Panc1 (cell line): ENCODE results near the gene GAB3. TPM values are rescaled to one million over a fixed set of nuclear protein-coding genes. Genes with fewer than 3 reads are reported as not detected.

Experiments
- ATAC-seq: fragments of 200-7000 bp; cut with Tn5 transposase; 2 replicates; pipeline ENCODE4 v1.9.1; 2020; ENCODE audit warnings: mild to moderate bottlenecking, moderate library complexity
- BruUV-seq: library from RNA; stranded (reverse); fragments of 400-500 nt; replicated peaks from 2 replicates; lab custom pipeline; 2021; lab: Mats Ljungman, UMichigan
- CTCF ChIA-PET: fragments of 300-600 bp; sonication (Branson Sonifier 250); formaldehyde crosslinking; loops from one replicate; lab custom pipeline; 2022; ENCODE audit warnings: antibody characterized with exemption; lab: Charles Lee
- POLR2A ChIA-PET: fragments of 300-600 bp; sonication (Branson Sonifier 250); formaldehyde crosslinking; loops from one replicate; lab custom pipeline; 2022; ENCODE audit warnings: antibody characterized with exemption; lab: Charles Lee
- DNase-seq: peaks from one replicate; pipeline ENCODE4 v3.0.0-alpha.2; 2010; ENCODE audit warnings: low read depth, low spot score
- H3K27ac ChIP-seq: 2 replicates; pipeline ENCODE4 v1.5.1; 2011; ENCODE audit warnings: mild to moderate bottlenecking, low read length, inconsistent platforms
- H3K27me3 ChIP-seq: fragments of 200-500 bp; sonication (Bioruptor generic); 2 replicates; pipeline ENCODE4 v1.6.0; 2014; ENCODE audit warnings: low read length, inconsistent platforms; ENCODE audit not compliant: control insufficient read depth, insufficient read depth
- H3K36me3 ChIP-seq: fragments of 200-500 bp; sonication (Bioruptor generic); 2 replicates; pipeline ENCODE4 v1.5.1; 2014; ENCODE audit warnings: inconsistent platforms, mild to moderate bottlenecking, low read length, moderate library complexity; ENCODE audit not compliant: control insufficient read depth, insufficient read depth
- H3K4me1 ChIP-seq: 2 replicates; pipeline ENCODE4 v1.5.1; 2011; ENCODE audit warnings: inconsistent platforms, mild to moderate bottlenecking, low read length, moderate library complexity; ENCODE audit not compliant: control insufficient read depth, insufficient read depth
- H3K4me3 ChIP-seq, 2 experiments: 2 replicates each; pipeline ENCODE4 v1.5.1; 2011 to 2012; ENCODE audit warnings: low read depth in 2 of 2, low read length in 2 of 2, mild to moderate bottlenecking in 2 of 2, inconsistent platforms in 1 of 2, moderate library complexity in 1 of 2
- H3K9me3 ChIP-seq: fragments of 200-500 bp; sonication (Bioruptor generic); 2 replicates; pipeline ENCODE4 v1.5.1; 2014; ENCODE audit warnings: low read depth, mild to moderate bottlenecking, inconsistent platforms, low read length, moderate library complexity; ENCODE audit not compliant: control insufficient read depth, insufficient read depth
- POLR2AphosphoS5 ChIP-seq: IDR thresholded peaks from 2 replicates; pipeline ENCODE4 v1.6.1; 2012; ENCODE audit warnings: mild to moderate bottlenecking, low read depth, low read length, moderate library complexity
- REST ChIP-seq, 2 experiments: IDR thresholded peaks; 2 replicates each; pipeline ENCODE4 v1.6.1; 2011 to 2012; ENCODE audit warnings: low read depth in 2 of 2, control low read depth in 1 of 2, low read length in 1 of 2, mild to moderate bottlenecking in 1 of 2, moderate library complexity in 1 of 2; ENCODE audit not compliant: insufficient read depth in 1 of 2
- SIN3A ChIP-seq: IDR thresholded peaks from 2 replicates; pipeline ENCODE4 v1.6.1; 2012; ENCODE audit warnings: low read depth, mild to moderate bottlenecking, low read length, moderate library complexity, borderline replicate concordance; ENCODE audit not compliant: insufficient read depth
- TCF7L2 ChIP-seq: IDR thresholded peaks from 2 replicates; pipeline ENCODE4 v1.6.1; 2011; ENCODE audit warnings: mild to moderate bottlenecking, low read depth, low read length, inconsistent platforms
- in situ Hi-C: cut with HindIII; loops from 2 replicates; pipeline ENCODE4 v1.10.0; 2016; ENCODE audit warnings: low sequenced_read_pairs, low pct_unique_long_range_greater_than_20kb
- intact Hi-C: fragments of 100-400 bp; cut with micrococcal nuclease; formaldehyde crosslinking; loops from one replicate; pipeline ENCODE4 v1.10.0; 2022; ENCODE audit not compliant: unreplicated experiment
- total RNA-seq: library from RNA; stranded (reverse); gene quantifications from one replicate; pipeline ENCODE4 v1.2.1, GENCODE V29; 2021; ENCODE audit not compliant: unreplicated experiment
- TF ChIP-seq, protein P1 (sequence below): fragments of 450-650 bp; IDR thresholded peaks from 2 replicates; pipeline ENCODE4 v1.5.1; 2017; ENCODE audit warnings: mild to moderate bottlenecking

Gene GAB3
- total RNA-seq, 1 experiment from 2014 or later: 8.2 TPM

DNA sequence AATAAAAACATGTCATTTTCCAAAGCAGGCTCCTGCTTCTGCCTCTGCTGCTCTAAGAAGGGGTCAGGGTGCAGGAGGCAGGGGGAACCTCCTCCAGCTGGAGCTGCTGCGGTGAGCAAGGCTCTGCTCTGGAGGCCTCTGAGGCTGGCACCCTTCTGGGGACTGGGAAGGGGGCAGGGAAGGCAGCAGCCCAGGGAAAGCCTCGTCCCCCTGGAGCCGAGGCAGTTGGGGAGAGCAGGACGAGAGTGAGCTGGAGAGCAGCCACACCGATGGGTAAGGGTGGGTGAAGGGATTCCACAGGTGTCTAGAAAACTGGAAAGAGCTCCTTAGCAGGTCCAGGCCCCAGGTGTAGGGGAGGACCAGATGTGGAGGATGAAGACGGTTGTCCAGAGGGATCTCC lies 95.5 kb downstream of the GAB3 start:
- TF ChIP-seq TCF7L2 (no peak), POLR2AphosphoS5 (no peak), SIN3A (no peak), REST (IDR thresholded peaks at IDR 0.05; ENCODE audit: insufficient read depth in 1 of 2, low read depth in 2 of 2, low read length in 1 of 2) (no peak)
- TF ChIP-seq, protein P1, sequence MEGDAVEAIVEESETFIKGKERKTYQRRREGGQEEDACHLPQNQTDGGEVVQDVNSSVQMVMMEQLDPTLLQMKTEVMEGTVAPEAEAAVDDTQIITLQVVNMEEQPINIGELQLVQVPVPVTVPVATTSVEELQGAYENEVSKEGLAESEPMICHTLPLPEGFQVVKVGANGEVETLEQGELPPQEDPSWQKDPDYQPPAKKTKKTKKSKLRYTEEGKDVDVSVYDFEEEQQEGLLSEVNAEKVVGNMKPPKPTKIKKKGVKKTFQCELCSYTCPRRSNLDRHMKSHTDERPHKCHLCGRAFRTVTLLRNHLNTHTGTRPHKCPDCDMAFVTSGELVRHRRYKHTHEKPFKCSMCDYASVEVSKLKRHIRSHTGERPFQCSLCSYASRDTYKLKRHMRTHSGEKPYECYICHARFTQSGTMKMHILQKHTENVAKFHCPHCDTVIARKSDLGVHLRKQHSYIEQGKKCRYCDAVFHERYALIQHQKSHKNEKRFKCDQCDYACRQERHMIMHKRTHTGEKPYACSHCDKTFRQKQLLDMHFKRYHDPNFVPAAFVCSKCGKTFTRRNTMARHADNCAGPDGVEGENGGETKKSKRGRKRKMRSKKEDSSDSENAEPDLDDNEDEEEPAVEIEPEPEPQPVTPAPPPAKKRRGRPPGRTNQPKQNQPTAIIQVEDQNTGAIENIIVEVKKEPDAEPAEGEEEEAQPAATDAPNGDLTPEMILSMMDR: no peak
- CTCF ChIA-PET: no interaction called here

DNA sequence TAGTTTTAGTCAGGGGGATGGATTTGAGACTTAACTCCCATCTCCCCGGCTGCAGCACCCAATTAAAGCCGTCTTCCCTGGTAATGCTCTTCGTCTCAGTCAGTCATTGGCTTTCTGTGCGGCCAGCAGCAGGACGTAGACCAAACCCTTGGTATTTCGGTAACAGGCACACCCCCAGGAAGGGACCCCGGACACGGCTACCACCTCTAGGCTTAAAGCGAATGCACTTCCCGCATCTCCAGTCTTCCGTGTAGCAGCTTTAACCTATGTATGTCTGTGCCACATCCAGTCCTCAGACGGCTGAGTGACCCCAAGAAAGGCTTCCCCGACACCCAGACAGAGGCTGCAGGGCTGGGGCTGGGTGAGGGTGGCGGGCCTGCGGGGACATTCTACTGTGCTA lies 96.0 kb downstream of the GAB3 start:
- Histone ChIP-seq H3K4me3 (no peak overlapping the region), H3K9me3 (no peaks in the 10 kb centered on the region), H3K36me3 (no peaks in the 10 kb centered on the region), H3K27me3 (no peaks in the 10 kb centered on the region), H3K27ac (no peak overlapping the region), H3K4me1 (peaks cover 3% of the 10 kb centered on the region)
- in situ Hi-C loops: loop anchor here (25.0 kb wide), 1 partner anchor 182 kb away; the partner anchor contains the start of gene SMIM9
- BruUV-seq: no TSS peak
- DNase-seq: no peak
- TF ChIP-seq, protein P1: no peak
- no peak for TF ChIP-seq POLR2AphosphoS5
- TF ChIP-seq SIN3A: no peak
- no peak for TF ChIP-seq TCF7L2
- no peak for TF ChIP-seq REST (IDR thresholded peaks at IDR 0.05; ENCODE audit: insufficient read depth in 1 of 2, low read depth in 2 of 2, low read length in 1 of 2)
- intact Hi-C loops: no loop called here
- ChIA-PET CTCF (no interaction called here), POLR2A (no interaction called here)
- ATAC-seq: no peak

More for the DNA sequence above, 95.5 kb downstream of the GAB3 start:
- POLR2A ChIA-PET: no interaction called here
- no TSS peak for BruUV-seq
- Histone ChIP-seq H3K4me1 (no peaks in the 10 kb centered on the region), H3K27me3 (no peaks in the 10 kb centered on the region), H3K27ac (no peak overlapping the region), H3K4me3 (no peak overlapping the region), H3K9me3 (no peaks in the 10 kb centered on the region), H3K36me3 (no peaks in the 10 kb centered on the region)
- DNase-seq (no peak), ATAC-seq (0 out of 2 replicates have a peak, but pooled peaks have one; percentile 10)
- intact Hi-C loops (no loop called here), in situ Hi-C loops (loop anchor here (25.0 kb wide), 1 partner anchor 182 kb away; the partner anchor contains the start of gene SMIM9)
